HG03342 (cell line): Measurements from ENCODE around the gene SLITRK4.

ENCODE experiments used
- ATAC-seq: cut with Tn5 transposase; IDR thresholded peaks from one replicate; pipeline ENCODE4 v1.9.1; 2021; ENCODE audit warnings: mild to moderate bottlenecking, moderate library complexity; ENCODE audit not compliant: unreplicated experiment

SLITRK4 gene

GRCh38 chrX:143635915-143636314, at the start of gene SLITRK4:
TSS of gene SLITRK4 (minus strand) at chrX:143636101. CDS start at chrX:143631108, 4,993 bp downstream.
- no peak for ATAC-seq

GRCh38 chrX:143683486-143683885, 47.6 kb upstream of the SLITRK4 start:
- no peak for ATAC-seq

- no peak for ATAC-seq
Measured at GRCh38 chrX:143674926-143675325, 39.0 kb upstream of the SLITRK4 start.

GRCh38 chrX:143669395-143669794, 33.5 kb upstream of the SLITRK4 start:
- ATAC-seq, result no peak

GRCh38 chrX:143664302-143664701, 28.4 kb upstream of the SLITRK4 start:
- peak; percentile 69 for ATAC-seq

- no peak for ATAC-seq
Measured at GRCh38 chrX:143663755-143664154, 27.9 kb upstream of the SLITRK4 start.

- no peak for ATAC-seq
Measured at GRCh38 chrX:143661286-143661685, 25.4 kb upstream of the SLITRK4 start.

- ATAC-seq, result peak; percentile 80
Measured at GRCh38 chrX:143648705-143649104, 12.8 kb upstream of the SLITRK4 start.

- no peak for ATAC-seq
Measured at GRCh38 chrX:143642426-143642825, 6.5 kb upstream of the SLITRK4 start.

- ATAC-seq, result no peak
Measured at GRCh38 chrX:143636831-143637230, 930 bp upstream of the SLITRK4 start.

GRCh38 chrX:143634663-143635455, 1.0 kb downstream of the SLITRK4 start:
- no peak for ATAC-seq

GRCh38 chrX:143634309-143634662, 1.6 kb downstream of the SLITRK4 start:
- no peak for ATAC-seq

GRCh38 chrX:143633461-143634308, 2.2 kb downstream of the SLITRK4 start:
- ATAC-seq, result no peak

GRCh38 chrX:143632625-143633410, 3.1 kb downstream of the SLITRK4 start:
- no peak for ATAC-seq

GRCh38 chrX:143623657-143624056, 12.2 kb downstream of the SLITRK4 start:
- ATAC-seq, result no peak

GRCh38 chrX:143621276-143621675, 14.6 kb downstream of the SLITRK4 start:
- no peak for ATAC-seq

GRCh38 chrX:143615851-143616250, 20.1 kb downstream of the SLITRK4 start:
- ATAC-seq, result no peak

- ATAC-seq, result no peak
Measured at GRCh38 chrX:143601809-143602208, 34.1 kb downstream of the SLITRK4 start.

GRCh38 chrX:143581240-143581639, 54.7 kb downstream of the SLITRK4 start:
- ATAC-seq, result no peak

GRCh38 chrX:143580266-143580665, 55.6 kb downstream of the SLITRK4 start:
- ATAC-seq, result no peak
